Measurements from ENCODE around the gene TXN2.
"Not testable (repeated sequence)": the region's sequence is repeated elsewhere in the genome, so short reads cannot be mapped to it uniquely, and the experiment has no call there.

- TF ChIP-seq POLR2A (IDR thresholded peaks at IDR 0.05; ENCODE audit: low read length); GATA1 (IDR thresholded peaks at IDR 0.05; ENCODE audit: low read depth, low read length): not testable (repeated sequence)
These were observed 28.3 kb downstream of the TXN2 start for GRCh38 chr22:36452978-36453607.

All from erythroblast (primary cell).